LHCN-M2 (cell line): ENCODE results near the gene HAUS5. TPM values are rescaled to one million over a fixed set of nuclear protein-coding genes. Genes with fewer than 3 reads are reported as not detected.
A peak's percentile ranks its signal among the peaks of the same experiment; 100 is the strongest.

Experiments
- DNase-seq: peaks from one replicate; pipeline ENCODE4 v3.0.0-alpha.2; 2012; ENCODE audit warnings: low read depth
- total RNA-seq: library from RNA; depleted of rRNA; stranded (reverse); fragments of >200 nt; gene quantifications from 2 replicates; pipeline ENCODE4 v1.2.3, GENCODE V29; 2014

HAUS5 gene
- total RNA-seq, 1 experiment from 2014 or later: 17.4 TPM

GRCh38 chr19:35608251-35608650, 4.3 kb upstream of the HAUS5 start:
- DNase-seq: no peak

- no peak for DNase-seq
Observed at GRCh38 chr19:35609851-35610353, 2.6 kb upstream of the HAUS5 start.

GRCh38 chr19:35612224-35612558, 344 bp upstream of the HAUS5 start:
- no peak for DNase-seq

GRCh38 chr19:35613574-35613973, 1.0 kb downstream of the HAUS5 start:
- DNase-seq: no peak

GRCh38 chr19:35615036-35615435, 2.5 kb downstream of the HAUS5 start:
- DNase-seq: no peak

GRCh38 chr19:35618857-35619256, 6.3 kb downstream of the HAUS5 start:
- DNase-seq: no peak

GRCh38 chr19:35619290-35619923, 6.9 kb downstream of the HAUS5 start:
- DNase-seq: no peak

GRCh38 chr19:35620001-35620400, 7.5 kb downstream of the HAUS5 start:
- DNase-seq: no peak

GRCh38 chr19:35621708-35622107, 9.2 kb downstream of the HAUS5 start:
- DNase-seq: no peak

GRCh38 chr19:35622750-35623149, 10.2 kb downstream of the HAUS5 start:
- DNase-seq: no peak

GRCh38 chr19:35623327-35624010, 10.9 kb downstream of the HAUS5 start:
- no peak for DNase-seq

- no peak for DNase-seq
Observed at GRCh38 chr19:35628264-35628564, 15.7 kb downstream of the HAUS5 start.

GRCh38 chr19:35628565-35629331, 16.2 kb downstream of the HAUS5 start, which contains the start of gene RBM42:
TSS of gene RBM42 (plus strand) at chr19:35629036. CDS start at chr19:35629154, 118 bp downstream.
- DNase-seq: peak; percentile 100

GRCh38 chr19:35629332-35629633, 16.7 kb downstream of the HAUS5 start:
- no peak for DNase-seq

- no peak for DNase-seq
Observed at GRCh38 chr19:35633727-35634440, 21.3 kb downstream of the HAUS5 start.

- DNase-seq: no peak
Observed at GRCh38 chr19:35636651-35637050, 24.1 kb downstream of the HAUS5 start.

GRCh38 chr19:35637165-35637564, 24.6 kb downstream of the HAUS5 start:
- DNase-seq: no peak

GRCh38 chr19:35639321-35639639, 26.7 kb downstream of the HAUS5 start:
- DNase-seq: no peak

- DNase-seq: no peak
Observed at GRCh38 chr19:35639863-35640262, 27.3 kb downstream of the HAUS5 start.

GRCh38 chr19:35641515-35642151, 29.1 kb downstream of the HAUS5 start, which contains the start of gene ETV2:
TSS of gene ETV2 (plus strand) at chr19:35641745. CDS start at chr19:35642461, 716 bp downstream.
- no peak for DNase-seq

GRCh38 chr19:35642312-35642711, 29.8 kb downstream of the HAUS5 start:
- no peak for DNase-seq

- DNase-seq: no peak
Observed at GRCh38 chr19:35642798-35643254, 30.3 kb downstream of the HAUS5 start.
